HG03103 (cell line): ENCODE results near the gene CARMIL3.
"Not testable (repeated sequence)": the region's sequence is repeated elsewhere in the genome, so short reads cannot be mapped to it uniquely, and the experiment has no call there.

Experiments
- ATAC-seq: cut with Tn5 transposase; IDR thresholded peaks from one replicate; pipeline ENCODE4 v1.9.1; 2021; ENCODE audit warnings: low read depth; ENCODE audit not compliant: unreplicated experiment

Gene CARMIL3

GRCh38 chr14:24038686-24039085 is 13.1 kb upstream of the CARMIL3 start:
- no peak for ATAC-seq

- ATAC-seq = no peak
These were observed 11.1 kb upstream of the CARMIL3 start for GRCh38 chr14:24040692-24041091.

GRCh38 chr14:24042746-24043145 is 9.1 kb upstream of the CARMIL3 start:
- ATAC-seq = no peak

- ATAC-seq = not testable (repeated sequence)
These were observed 2.8 kb upstream of the CARMIL3 start for GRCh38 chr14:24049002-24049401.

DNA sequence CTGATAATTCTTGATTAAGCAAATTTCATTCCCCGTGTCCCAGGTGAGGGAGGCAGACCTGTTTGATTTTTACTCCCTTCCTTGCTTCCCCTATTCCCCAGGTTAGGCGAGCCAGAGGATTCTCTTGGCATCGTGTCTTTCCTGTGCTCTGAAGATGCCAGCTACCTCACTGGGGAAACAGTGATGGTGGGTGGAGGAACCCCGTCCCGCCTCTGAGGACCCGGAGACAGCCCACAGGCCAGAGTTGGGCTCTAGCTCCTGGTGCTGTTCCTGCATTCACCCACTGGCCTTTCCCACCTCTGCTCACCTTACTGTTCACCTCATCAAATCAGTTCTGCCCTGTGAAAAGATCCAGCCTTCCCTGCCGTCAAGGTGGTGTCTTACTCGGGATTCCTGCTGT is 1.1 kb upstream of the CARMIL3 start:
- not testable (repeated sequence) for ATAC-seq

DNA sequence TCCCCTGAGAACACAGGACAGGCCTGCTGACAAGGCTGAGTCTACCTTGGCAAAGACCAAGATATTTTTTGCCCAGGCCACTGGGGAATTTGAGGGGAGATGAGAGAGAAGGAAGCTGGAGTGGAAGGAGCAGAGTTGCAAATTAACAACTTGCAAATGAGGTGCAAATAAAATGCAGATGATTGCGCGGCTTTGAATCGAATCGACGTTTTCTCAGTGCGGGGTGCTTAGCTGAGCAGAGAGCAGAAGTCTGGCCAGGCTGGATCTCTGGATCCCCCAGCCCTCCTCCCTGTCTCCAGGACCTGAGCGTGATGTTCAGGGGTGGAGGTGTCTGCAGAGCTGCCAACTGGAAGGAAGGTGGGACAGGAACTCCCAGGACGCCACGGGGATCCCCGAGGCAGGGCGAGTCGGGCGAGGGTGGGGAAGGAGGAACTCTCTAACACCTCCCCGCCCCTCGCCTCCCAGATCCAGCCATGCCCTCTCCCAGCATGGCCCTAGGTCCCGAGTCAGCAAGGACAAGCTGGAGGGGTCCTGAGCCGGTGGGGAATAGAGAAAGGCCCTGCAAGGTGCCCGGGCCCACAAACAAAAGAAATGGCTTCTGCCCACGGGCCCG is 527 bp upstream of the CARMIL3 start:
- no peak for ATAC-seq

DNA sequence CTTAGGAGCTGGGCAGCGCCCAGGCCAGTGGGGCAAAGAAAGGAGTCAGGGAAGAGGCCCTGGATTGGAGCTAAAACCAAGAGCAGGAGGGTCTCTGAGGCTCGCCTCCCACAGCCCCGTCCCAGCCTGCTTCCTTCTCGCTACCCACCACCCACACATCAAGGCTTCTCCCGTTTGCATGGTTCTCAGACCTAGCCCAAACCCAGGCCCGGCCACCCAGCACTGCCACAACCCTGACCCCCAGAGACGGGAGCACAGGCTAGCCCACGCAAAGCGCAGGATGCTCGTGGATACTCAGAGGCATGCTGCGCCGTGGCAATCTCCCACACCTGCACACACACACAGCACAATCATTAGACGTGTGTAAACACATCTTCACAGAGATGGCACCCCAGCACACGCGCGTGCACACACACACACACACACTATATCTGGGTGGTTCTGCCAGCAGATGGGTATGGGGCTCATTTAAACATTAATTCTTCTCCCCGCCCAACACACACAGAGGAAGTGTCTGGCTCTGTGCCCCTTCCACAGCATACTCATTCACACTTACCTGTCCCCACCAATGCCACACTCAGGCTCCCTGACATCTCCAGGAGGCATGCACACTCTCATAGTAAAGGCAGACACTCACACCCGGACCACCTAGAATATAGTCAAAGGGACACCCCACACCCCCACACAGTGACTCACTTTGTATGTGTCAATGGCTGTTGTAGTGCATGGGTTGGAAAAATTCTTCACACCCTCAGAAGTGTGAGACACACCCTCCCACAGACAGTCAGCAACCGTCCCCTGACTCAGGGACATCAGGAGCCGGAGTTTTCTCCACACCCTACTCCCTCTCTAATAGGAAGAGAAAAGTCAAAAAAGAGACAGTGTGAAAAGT is 1.1 kb downstream of the CARMIL3 start:
- ATAC-seq = no peak

- ATAC-seq = no peak
These were observed 1.9 kb downstream of the CARMIL3 start for GRCh38 chr14:24053548-24054323.

GRCh38 chr14:24054324-24054641 is 2.5 kb downstream of the CARMIL3 start:
- ATAC-seq = no peak

DNA sequence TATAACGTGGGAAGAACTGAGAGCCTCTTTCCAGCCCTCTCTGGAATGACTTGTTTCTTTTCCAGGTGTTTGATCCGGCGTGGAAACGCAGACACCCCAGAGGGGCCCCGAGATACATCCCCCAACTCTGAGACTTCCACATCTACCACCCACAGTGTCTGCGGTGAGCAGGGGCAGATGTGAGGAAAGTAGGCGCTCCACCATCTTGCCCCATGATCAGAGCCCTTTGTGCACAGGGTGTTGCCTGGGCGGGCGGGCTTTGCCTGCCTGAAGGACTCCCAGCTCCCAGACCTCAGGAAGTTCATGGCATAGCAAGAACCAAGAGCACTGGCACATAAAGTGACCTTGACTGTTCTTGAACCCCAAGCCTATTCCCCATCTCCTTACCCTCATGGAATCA is 2.8 kb downstream of the CARMIL3 start:
- no peak for ATAC-seq

DNA sequence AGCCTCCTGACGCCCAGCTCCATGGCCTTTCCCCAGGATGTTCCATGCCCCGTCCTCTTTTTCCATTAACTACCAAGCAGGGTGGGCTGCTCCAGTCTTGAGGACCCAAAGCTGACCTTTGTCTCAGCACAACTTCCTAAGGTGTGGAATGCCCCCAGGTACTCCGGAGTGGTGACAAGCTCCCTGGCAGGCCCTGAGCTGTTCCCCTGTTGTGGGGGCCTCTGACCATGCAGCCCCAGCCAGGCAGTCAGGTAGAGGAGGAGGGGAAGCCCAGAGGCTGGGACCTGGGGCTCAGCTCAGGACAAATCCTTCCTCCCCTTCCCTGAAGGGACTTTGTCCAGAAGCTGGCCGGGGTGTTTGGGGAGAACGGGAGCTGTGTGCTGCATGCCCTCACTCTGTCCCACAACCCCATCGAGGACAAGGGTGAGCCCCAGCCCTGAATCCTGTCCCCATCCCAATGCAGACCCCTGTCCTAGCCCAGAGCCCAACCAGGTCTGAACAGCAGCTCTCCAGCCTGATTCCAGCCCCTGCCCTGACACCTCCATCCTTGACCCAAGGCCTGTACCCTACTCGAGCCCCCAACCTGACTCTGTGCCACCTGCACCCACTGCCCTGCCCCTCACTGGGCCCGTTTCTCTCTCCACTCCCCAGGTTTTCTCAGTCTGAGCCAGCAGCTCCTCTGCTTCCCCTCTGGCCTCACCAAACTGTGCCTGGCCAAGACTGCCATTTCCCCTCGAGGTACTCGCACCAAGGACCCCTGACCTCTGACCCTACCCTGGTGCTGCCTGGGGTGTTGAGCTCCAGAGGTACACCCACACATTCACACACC is 4.4 kb downstream of the CARMIL3 start:
- ATAC-seq = no peak

- no peak for ATAC-seq
These were observed 5.0 kb downstream of the CARMIL3 start for GRCh38 chr14:24056800-24057184.

- no peak for ATAC-seq
These were observed 5.5 kb downstream of the CARMIL3 start for GRCh38 chr14:24057271-24057670.

DNA sequence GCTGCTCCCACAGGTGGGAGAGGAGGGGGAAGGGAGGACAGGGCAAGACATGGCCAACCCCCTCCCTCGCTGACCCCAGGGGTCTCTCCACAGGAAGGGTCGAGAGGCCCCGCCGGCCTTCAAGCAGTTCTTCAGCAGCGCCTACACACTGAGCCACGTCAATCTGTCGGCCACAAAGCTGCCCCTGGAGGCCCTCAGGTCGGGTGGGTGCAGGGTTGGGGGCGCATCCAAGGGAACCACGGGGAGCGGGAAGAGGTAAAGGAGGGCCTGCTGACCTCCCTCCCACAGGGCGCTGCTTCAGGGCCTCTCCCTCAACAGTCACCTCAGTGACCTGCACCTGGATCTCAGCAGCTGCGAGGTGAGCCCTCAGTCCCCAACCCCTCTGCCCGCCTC is 6.1 kb downstream of the CARMIL3 start:
- no peak for ATAC-seq

DNA sequence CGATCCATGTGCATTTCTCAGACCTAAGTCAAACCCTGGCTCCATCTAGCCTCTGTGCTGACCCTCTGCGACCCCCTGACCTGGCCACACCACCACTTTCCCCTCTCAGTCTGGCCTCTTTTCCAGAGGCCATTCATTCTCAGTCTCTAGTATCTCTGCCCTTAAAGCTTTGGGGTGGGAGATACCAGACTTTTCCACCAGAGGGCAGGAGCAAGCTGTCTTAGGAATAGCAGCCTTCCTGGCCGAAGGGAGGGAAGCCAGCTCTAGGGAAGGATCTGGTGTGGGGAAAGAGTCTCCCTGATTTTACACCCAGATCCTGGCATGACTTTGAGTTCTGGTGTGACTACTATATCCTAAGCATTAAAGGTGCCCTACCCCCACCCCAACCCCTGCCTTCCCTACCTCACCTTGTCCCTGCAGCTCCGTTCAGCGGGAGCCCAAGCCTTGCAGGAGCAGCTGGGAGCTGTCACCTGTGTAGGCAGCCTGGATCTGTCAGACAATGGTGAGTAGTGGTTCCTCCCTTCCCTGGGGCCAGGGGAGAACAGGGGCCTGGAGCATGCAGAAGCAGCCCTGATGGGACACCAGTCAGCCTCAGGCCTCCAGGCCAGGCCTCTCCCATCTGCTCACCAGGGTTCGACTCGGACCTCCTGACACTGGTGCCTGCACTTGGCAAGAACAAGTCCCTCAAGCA is 6.6 kb downstream of the CARMIL3 start:
- no peak for ATAC-seq

GRCh38 chr14:24058951-24059475 is 7.2 kb downstream of the CARMIL3 start:
- ATAC-seq = no peak

DNA sequence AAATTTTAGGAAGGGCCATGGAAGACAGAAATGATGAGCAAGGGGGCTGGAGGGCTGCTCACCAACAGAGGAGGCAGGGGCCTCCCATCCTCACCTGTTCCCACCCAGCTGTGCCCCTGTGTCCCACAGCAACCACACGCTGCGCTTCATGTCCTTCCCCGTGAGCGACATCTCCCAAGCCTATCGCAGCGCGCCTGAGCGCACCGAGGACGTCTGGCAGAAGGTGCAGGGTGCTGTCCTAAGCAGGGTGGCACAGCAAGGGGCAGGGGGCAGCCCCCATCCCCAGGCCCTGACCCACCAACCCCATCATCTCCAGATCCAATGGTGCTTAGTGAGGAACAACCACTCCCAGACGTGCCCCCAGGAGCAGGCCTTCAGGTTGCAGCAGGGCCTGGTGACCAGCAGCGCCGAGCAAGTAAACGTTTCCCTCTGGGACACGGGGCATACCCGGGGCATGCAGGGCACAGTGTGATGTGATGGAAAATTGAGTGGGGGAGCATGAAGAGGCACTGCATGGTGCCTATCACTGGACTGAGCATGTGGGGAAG is 8.1 kb downstream of the CARMIL3 start:
- no peak for ATAC-seq

DNA sequence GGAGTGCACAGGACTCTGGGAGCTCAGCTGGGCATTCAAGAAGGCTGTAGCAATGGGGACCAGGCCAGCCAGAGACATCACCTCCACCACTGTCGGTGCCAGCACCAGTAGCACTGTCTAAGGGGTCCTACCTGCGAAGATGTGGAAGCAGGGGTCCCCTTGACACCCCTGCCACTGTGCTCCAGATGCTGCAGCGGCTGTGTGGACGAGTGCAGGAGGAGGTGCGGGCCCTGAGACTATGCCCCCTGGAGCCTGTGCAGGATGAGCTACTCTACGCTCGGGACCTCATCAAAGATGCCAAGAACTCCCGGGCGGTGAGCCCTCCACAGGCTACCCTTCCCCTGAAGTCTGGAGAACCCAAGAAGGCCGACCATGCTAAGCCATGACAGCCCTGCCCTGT is 8.6 kb downstream of the CARMIL3 start:
- no peak for ATAC-seq
